ENCODE results near the gene AQP2.

DNA sequence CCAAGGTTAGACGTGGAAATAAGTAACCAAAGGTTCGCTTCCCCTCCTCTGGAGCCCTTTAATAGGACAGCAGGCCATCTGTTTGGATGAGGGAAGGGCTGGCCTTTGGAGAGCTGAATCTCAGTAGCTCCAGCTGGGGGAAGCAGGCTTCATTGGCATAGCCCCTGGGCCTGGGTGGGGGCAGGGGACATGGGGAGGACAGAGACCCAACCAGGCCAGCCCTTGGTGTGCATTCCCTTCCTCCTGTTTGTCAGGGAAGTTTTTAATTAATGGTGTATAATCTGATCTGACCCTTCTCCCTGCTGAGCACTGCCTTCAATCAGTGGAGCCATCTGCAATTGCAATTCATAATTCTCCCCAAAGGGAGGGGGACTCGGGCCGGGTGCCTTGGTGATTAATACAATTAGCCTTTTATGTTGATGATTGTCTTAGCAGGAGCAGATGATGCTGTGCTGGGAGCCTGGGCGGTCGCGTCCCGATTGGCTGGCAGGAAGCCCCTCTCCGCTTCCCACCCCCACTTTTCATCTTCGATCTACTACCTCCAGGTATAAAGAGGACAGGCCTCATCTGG, 28.6 kb downstream of the AQP2 start:
- no peak for TF ChIP-seq EZH2phosphoT487 (IDR thresholded peaks at IDR 0.05; ENCODE audit: borderline replicate concordance)
- TF ChIP-seq, protein P1, sequence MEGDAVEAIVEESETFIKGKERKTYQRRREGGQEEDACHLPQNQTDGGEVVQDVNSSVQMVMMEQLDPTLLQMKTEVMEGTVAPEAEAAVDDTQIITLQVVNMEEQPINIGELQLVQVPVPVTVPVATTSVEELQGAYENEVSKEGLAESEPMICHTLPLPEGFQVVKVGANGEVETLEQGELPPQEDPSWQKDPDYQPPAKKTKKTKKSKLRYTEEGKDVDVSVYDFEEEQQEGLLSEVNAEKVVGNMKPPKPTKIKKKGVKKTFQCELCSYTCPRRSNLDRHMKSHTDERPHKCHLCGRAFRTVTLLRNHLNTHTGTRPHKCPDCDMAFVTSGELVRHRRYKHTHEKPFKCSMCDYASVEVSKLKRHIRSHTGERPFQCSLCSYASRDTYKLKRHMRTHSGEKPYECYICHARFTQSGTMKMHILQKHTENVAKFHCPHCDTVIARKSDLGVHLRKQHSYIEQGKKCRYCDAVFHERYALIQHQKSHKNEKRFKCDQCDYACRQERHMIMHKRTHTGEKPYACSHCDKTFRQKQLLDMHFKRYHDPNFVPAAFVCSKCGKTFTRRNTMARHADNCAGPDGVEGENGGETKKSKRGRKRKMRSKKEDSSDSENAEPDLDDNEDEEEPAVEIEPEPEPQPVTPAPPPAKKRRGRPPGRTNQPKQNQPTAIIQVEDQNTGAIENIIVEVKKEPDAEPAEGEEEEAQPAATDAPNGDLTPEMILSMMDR (conservative IDR thresholded peaks at IDR 0.05; ENCODE audit: low read length): no peak
